Activated T-cell treated with anti-CD3 and anti-CD28 coated beads, Interleukin-2, amount 50 U/mL, for 24 hours (primary cell): ENCODE measurements around the gene AKR1C8.
"Not testable (repeated sequence)": the region's sequence is repeated elsewhere in the genome, so short reads cannot be mapped to it uniquely, and the experiment has no call there.

Experiments
- DNase-seq: peaks from one replicate; pipeline ENCODE4 v3.0.0-alpha.2; 2020
- H3K27ac Mint-ChIP-seq: 2 replicates; pipeline ENCODE4 v1.8.0; 2020; ENCODE audit warnings: mild to moderate bottlenecking, mixed read lengths
- H3K27me3 Mint-ChIP-seq: 2 replicates; pipeline ENCODE4 v1.8.0; 2020; ENCODE audit warnings: mixed read lengths
- H3K36me3 Mint-ChIP-seq: 2 replicates; pipeline ENCODE4 v1.8.0; 2020; ENCODE audit warnings: low read depth, mixed read lengths
- H3K4me1 Mint-ChIP-seq: 2 replicates; pipeline ENCODE4 v1.8.0; 2020; ENCODE audit warnings: low read depth, mixed read lengths
- H3K4me3 Mint-ChIP-seq: 2 replicates; pipeline ENCODE4 v1.8.0; 2020; ENCODE audit warnings: mild to moderate bottlenecking, moderate library complexity, mixed read lengths
- H3K9me3 Mint-ChIP-seq: 2 replicates; pipeline ENCODE4 v1.8.0; 2020; ENCODE audit warnings: mixed read lengths

The AKR1C8 gene

GRCh38 chr10:5195727-5196374 lies 10.9 kb upstream of the AKR1C8 start:
- no peak for DNase-seq
- Mint-ChIP-seq H3K4me3 (no peak overlapping the region), H3K27ac (no peak overlapping the region), H3K9me3 (no peaks in the 10 kb centered on the region), H3K27me3 (no peaks in the 10 kb centered on the region), H3K4me1 (no peaks in the 10 kb centered on the region), H3K36me3 (no peaks in the 10 kb centered on the region)

- no peaks in the 10 kb centered on the region for H3K4me1 Mint-ChIP-seq
- no peaks in the 10 kb centered on the region for H3K36me3 Mint-ChIP-seq
- no peaks in the 10 kb centered on the region for H3K27me3 Mint-ChIP-seq
- H3K27ac Mint-ChIP-seq = no peak overlapping the region
- DNase-seq = no peak
- H3K4me3 Mint-ChIP-seq = no peak overlapping the region
- H3K9me3 Mint-ChIP-seq = no peaks in the 10 kb centered on the region
These were observed 9.5 kb upstream of the AKR1C8 start for GRCh38 chr10:5194431-5194830.

- Mint-ChIP-seq H3K9me3 (no peaks in the 10 kb centered on the region), H3K27ac (no peak overlapping the region), H3K27me3 (no peaks in the 10 kb centered on the region), H3K36me3 (no peaks in the 10 kb centered on the region), H3K4me1 (no peaks in the 10 kb centered on the region), H3K4me3 (no peak overlapping the region)
- no peak for DNase-seq
These were observed 3.4 kb upstream of the AKR1C8 start for GRCh38 chr10:5188358-5188757.

- Mint-ChIP-seq H3K27me3 (no peaks in the 10 kb centered on the region), H3K4me3 (no peak overlapping the region), H3K27ac (no peak overlapping the region), H3K9me3 (no peaks in the 10 kb centered on the region), H3K4me1 (no peaks in the 10 kb centered on the region), H3K36me3 (no peaks in the 10 kb centered on the region)
- DNase-seq = no peak
These were observed 2.9 kb upstream of the AKR1C8 start for GRCh38 chr10:5187867-5188266.

- Mint-ChIP-seq H3K36me3 (no peaks in the 10 kb centered on the region), H3K4me3 (no peak overlapping the region)
These were observed 1.0 kb downstream of the AKR1C8 start for GRCh38 chr10:5183923-5184322.

GRCh38 chr10:5180503-5180902 lies 4.4 kb downstream of the AKR1C8 start:
- DNase-seq, H3K27ac Mint-ChIP-seq, H3K4me1 Mint-ChIP-seq, H3K4me3 Mint-ChIP-seq, H3K27me3 Mint-ChIP-seq, H3K36me3 Mint-ChIP-seq, H3K9me3 Mint-ChIP-seq: not testable (repeated sequence)

More at GRCh38 chr10:5183923-5184322, 1.0 kb downstream of the AKR1C8 start:
- no peaks in the 10 kb centered on the region for H3K27me3 Mint-ChIP-seq
- H3K27ac Mint-ChIP-seq = no peak overlapping the region
- no peak for DNase-seq
- no peaks in the 10 kb centered on the region for H3K9me3 Mint-ChIP-seq
- no peaks in the 10 kb centered on the region for H3K4me1 Mint-ChIP-seq

- H3K4me3 Mint-ChIP-seq, H3K4me1 Mint-ChIP-seq, H3K9me3 Mint-ChIP-seq, H3K27me3 Mint-ChIP-seq, H3K27ac Mint-ChIP-seq, H3K36me3 Mint-ChIP-seq, DNase-seq: not testable (repeated sequence)
These were observed 9.4 kb downstream of the AKR1C8 start for GRCh38 chr10:5175581-5175980.

GRCh38 chr10:5168897-5169420 lies 16.0 kb downstream of the AKR1C8 start:
- Mint-ChIP-seq H3K36me3 (peaks cover 8% of the 10 kb centered on the region), H3K27me3 (no peaks in the 10 kb centered on the region), H3K4me3 (no peak overlapping the region), H3K9me3 (peaks cover 35% of the 10 kb centered on the region), H3K4me1 (peaks cover 10% of the 10 kb centered on the region), H3K27ac (peak overlapping the region; percentile 69)
- no peak for DNase-seq

- no peak for DNase-seq
- Mint-ChIP-seq H3K4me3 (no peak overlapping the region), H3K9me3 (peaks cover 50% of the 10 kb centered on the region), H3K4me1 (peaks cover 10% of the 10 kb centered on the region), H3K27me3 (peaks cover 13% of the 10 kb centered on the region), H3K27ac (no peak overlapping the region), H3K36me3 (peaks cover 8% of the 10 kb centered on the region)
These were observed 19.2 kb downstream of the AKR1C8 start for GRCh38 chr10:5165738-5166137.

- no peak for DNase-seq
- no peak overlapping the region for H3K4me3 Mint-ChIP-seq
- H3K4me1 Mint-ChIP-seq = peaks cover 3% of the 10 kb centered on the region
- peaks cover 8% of the 10 kb centered on the region for H3K36me3 Mint-ChIP-seq
- H3K27ac Mint-ChIP-seq = no peak overlapping the region
- peaks cover 13% of the 10 kb centered on the region for H3K27me3 Mint-ChIP-seq
- peaks cover 50% of the 10 kb centered on the region for H3K9me3 Mint-ChIP-seq
These were observed 21.5 kb downstream of the AKR1C8 start for GRCh38 chr10:5163487-5163886.

- no peak for DNase-seq
- Mint-ChIP-seq H3K4me1 (no peaks in the 10 kb centered on the region), H3K27ac (no peak overlapping the region), H3K4me3 (no peak overlapping the region), H3K27me3 (peaks cover 13% of the 10 kb centered on the region), H3K36me3 (no peaks in the 10 kb centered on the region), H3K9me3 (peaks cover 17% of the 10 kb centered on the region)
These were observed 25.8 kb downstream of the AKR1C8 start for GRCh38 chr10:5159126-5159525.

- Mint-ChIP-seq H3K36me3 (no peaks in the 10 kb centered on the region), H3K4me3 (no peak overlapping the region), H3K4me1 (no peaks in the 10 kb centered on the region), H3K27ac (no peak overlapping the region), H3K27me3 (peaks cover 9% of the 10 kb centered on the region), H3K9me3 (peaks cover 2% of the 10 kb centered on the region)
- no peak for DNase-seq
These were observed 27.4 kb downstream of the AKR1C8 start for GRCh38 chr10:5157501-5157900.

- Mint-ChIP-seq H3K27me3 (no peaks in the 10 kb centered on the region), H3K4me1 (no peaks in the 10 kb centered on the region), H3K4me3 (no peak overlapping the region), H3K27ac (no peak overlapping the region), H3K36me3 (no peaks in the 10 kb centered on the region), H3K9me3 (peaks cover 2% of the 10 kb centered on the region)
- no peak for DNase-seq
These were observed 29.0 kb downstream of the AKR1C8 start for GRCh38 chr10:5155951-5156350.

GRCh38 chr10:5151076-5151475 lies 33.9 kb downstream of the AKR1C8 start:
- Mint-ChIP-seq H3K27me3 (no peaks in the 10 kb centered on the region), H3K4me1 (no peaks in the 10 kb centered on the region), H3K9me3 (peaks cover 5% of the 10 kb centered on the region), H3K4me3 (no peak overlapping the region), H3K27ac (no peak overlapping the region), H3K36me3 (no peaks in the 10 kb centered on the region)
- DNase-seq = no peak

- Mint-ChIP-seq H3K9me3 (peaks cover 5% of the 10 kb centered on the region), H3K27me3 (no peaks in the 10 kb centered on the region), H3K4me3 (no peak overlapping the region), H3K4me1 (no peaks in the 10 kb centered on the region), H3K27ac (no peak overlapping the region), H3K36me3 (no peaks in the 10 kb centered on the region)
- no peak for DNase-seq
These were observed 36.3 kb downstream of the AKR1C8 start for GRCh38 chr10:5148678-5149032.
